NCI-H2196 (cell line): Measurements from ENCODE around the gene SOX12.
"Not testable (repeated sequence)": the region's sequence is repeated elsewhere in the genome, so short reads cannot be mapped to it uniquely, and the experiment has no call there.

Source experiments
- DNase-seq: peaks from one replicate; lab custom pipeline; 2025; ENCODE audit not compliant: unreplicated experiment; lab: John Stamatoyannopoulos, UW

The SOX12 gene

DNA sequence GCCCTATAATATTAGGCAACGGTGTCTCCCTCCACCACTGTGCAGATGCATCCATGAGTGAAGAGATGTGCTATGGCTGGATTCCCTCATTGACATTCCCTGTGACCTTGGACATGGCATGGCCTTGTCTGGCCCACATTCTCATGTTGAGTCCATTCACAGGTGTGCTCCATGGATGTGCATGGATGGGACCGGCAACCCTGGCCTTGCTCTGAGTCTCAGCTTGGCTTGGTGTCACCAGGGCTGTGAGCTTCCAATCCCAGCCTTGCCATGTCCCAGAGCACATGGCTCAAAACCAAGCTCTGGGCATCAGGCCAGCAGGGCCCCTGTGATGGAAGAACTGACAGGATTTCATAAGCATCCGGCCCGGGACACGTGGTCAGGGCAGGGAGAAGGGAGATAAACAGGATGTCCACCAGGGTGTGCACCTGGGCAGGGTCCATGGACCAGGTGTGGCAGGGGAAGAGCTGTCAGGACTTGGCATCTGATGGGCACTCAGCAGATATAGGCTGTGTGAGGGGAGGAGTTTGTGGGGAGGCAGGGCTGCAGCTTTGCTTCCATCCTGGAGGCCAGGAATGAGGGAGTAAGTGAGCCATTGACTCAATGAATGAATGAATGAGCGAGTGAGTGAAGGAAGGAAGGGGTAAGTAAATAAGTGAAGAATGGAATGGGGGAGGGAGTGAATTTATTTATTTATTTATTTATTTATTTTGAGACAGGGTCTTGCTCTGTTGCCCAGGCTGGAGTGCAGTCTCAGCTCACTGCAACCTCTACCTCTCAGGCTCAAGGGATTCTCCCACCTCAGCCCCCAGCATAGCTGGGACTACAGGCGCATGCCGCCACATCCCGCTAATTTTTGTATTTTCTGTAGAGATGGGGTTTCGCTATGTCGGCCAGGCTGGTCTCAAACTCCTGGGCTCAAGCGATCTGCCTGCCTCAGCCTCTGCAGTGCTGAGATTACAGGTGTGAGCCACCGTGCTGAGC, 37.2 kb downstream of the SOX12 start:
- peak; percentile 98 for DNase-seq

DNA sequence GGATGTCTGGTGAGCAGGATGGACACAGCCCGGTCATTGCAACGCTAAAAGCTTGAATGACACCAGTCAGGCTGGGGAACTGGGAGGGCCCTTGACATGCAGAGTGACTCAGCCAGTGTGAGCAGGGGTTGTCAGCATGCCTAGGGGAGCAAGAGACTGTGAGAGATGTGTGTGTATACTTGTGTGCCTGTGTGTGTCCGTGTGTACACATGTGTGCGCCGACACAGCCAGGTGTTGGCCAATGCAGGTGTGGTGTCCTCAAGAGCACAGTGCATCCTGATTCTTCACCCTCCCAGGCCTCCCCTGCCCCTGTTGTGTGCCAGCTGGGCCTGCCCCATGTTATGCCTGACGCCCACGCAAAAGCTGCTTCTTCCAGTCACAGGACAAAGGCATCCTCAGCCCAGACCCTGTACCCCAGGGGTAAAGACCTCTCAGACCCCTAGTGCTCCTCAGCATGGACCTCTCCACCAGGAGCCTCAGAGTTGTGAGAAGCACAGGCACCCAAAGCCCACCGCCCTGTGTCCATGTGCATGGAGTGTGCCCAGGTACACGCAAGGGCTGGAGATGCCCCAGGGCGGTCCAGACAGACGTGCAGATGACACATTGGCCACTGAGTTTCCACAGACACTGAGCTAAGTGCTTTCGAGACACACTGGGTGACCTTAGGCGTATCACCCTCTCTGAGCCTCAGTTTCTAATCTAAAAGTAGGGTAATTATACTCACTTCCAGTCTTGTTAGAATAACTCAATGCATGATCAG, 38.1 kb downstream of the SOX12 start:
- no peak for DNase-seq

DNA sequence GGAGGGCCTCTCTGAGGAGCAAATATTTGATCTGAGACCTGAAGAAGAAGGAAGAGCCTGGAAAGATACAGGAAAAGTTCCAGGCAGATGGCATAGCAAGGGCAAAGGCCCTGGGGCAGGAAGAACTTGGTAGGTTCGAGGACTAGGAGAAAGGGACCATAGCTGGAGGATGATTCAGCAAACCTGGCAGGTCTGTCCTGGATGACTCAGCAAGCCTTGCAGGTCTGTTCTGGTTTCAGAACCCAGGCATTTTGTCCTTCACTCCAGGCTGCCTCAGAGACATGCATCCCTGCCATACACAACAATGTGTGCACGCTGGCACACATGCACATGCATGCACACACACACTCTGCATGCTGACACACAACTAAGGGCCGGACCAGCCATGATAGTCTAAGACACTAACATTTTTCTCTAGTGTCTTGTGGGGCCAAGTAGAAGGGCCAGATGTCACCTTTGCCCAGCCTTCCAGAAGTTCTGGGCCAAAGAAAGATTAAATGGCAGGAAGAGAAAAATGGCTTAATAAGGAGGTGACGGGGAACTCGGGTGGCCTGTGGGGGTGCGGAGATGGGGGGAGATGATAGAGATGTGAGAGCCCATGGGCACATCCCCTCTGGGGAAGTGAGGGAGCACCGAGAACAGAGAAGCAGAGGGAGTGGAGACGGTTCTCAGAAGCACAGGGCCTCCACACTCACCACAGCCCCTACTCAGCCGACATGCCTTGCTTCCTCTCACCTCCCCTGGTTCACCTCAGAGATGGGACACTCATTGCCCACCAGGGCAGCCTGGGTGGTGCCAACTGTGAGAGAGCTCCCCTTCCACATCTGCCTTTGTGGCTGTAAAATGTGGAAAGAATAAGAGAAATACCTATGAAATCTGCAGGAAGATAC, 39.8 kb downstream of the SOX12 start:
- no peak for DNase-seq

DNA sequence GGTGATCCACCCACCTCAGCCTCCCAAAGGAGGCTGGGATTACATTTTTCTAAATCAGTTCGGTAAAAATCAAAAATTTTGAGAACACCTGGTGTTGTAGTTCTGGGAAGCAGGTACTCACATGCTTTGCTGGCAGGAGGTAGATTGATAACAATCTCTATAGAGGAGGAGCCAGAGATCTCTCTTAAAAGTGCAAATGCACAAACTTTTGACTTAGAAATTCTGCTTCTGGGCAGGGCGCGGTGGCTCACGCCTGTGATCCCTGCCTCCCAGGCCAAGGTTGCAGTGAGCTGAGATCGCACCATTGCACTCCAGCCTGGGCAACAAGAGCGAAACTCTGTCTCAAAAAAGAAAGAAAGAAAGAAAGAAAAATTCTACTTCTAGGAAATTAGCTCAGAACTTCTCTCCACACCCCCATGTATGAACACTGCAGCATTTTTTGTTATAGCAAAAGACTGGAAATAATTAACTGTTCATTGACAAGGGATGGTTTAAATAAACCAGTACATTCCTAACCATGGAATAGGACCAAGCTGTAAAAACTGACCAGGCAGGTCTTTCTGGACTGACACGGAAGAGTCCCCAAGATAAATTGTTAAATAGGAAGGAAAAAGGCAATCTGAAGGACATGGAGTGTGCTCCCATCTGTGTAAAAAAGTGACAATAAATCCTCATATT, 40.8 kb downstream of the SOX12 start:
- DNase-seq, result no peak

DNA sequence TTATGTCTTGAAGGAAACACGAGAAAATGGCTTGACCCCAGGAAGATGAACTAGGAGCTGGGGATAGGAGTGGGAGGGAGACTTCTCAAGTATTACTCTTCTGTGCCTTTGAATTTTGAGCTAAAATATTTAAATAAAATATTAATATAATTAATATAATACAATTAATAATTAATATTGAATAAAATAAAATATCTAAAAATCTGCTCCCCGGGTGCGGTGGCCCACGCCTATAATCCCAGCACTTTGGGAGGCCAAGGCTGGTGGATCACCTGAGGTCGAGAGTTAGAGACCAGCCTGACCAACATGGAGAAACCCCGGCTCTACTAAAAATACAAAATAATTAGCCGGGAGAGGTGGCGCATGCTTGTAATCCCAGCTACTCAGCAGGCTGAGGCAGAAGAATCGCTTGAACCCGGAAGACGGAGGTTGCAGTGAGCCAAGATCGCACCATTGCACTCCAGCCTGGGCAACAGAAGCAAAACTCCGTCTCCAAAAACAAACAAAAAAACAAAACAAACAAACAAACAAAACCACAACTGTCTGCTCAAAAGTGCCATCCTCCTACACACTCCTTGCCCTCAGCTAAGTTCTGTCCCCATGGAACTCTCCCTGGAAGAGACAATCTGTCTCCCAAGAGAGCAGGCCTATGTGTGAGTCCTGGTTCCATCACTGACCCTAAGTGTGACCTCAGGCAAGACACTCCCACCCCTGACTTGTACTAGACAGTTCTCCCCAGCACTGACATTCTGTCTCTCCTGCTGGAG, 41.5 kb downstream of the SOX12 start:
- DNase-seq, result no peak

DNA sequence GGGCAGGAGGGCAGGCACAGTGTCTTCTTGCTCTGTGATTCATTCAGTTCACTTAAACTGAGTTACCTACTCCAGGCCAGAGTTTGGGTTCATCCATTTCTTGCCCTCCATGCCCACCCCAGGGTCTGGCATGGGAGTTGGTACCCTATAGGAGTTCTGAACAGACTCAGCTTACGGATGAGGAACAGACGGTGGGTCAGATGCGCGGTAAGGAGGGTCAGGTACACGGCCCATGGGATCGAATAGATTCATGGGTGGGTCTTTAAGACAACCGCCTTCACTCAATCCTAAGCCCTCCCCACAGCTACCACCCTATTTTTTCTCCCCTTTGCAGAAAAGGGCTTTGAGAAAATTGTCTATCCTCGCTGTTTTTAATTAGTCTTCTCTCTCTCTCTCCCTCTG, 42.1 kb downstream of the SOX12 start:
- no peak for DNase-seq

DNA sequence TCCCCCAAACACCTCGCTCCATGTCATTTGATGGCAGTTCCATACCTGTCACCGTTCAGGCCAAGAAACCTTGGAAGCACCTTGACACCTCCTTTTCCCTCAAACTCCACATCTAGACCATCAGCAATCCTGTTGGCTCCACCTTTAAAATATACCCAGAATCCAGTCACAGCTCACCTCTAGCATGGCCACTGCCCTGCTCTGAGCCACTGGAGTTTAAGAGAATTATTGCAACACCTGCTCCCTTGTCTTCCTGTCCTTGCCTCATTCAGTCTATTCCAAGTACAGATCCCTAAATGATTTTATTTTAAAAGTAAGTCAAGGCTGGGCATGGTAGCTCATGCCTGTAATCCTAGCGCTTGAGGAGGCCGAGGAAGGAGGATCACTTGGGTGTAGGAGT, 43.6 kb downstream of the SOX12 start:
- DNase-seq, result no peak

DNA sequence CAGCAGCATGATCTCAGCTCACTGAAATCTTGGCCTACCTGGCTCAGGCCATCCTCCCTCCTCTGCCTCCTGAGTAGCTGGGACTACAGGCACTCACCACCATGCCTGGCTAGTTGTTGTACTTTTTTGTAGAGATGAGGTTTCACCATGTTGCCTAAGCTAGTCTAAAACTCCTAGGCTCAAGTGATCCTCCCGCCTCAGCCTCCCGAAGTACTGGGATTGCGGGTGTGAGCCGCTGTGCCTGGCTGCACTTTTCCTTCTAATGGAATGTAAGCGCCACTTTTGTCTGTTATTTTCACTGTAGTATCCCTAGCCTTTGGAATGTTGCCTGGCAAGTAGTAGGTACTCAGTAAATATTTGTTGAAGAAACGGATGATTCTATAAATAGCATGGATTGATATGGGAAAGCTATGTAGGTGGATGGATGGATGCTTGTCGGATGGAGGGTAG, 44.8 kb downstream of the SOX12 start:
- DNase-seq, result no peak

DNA sequence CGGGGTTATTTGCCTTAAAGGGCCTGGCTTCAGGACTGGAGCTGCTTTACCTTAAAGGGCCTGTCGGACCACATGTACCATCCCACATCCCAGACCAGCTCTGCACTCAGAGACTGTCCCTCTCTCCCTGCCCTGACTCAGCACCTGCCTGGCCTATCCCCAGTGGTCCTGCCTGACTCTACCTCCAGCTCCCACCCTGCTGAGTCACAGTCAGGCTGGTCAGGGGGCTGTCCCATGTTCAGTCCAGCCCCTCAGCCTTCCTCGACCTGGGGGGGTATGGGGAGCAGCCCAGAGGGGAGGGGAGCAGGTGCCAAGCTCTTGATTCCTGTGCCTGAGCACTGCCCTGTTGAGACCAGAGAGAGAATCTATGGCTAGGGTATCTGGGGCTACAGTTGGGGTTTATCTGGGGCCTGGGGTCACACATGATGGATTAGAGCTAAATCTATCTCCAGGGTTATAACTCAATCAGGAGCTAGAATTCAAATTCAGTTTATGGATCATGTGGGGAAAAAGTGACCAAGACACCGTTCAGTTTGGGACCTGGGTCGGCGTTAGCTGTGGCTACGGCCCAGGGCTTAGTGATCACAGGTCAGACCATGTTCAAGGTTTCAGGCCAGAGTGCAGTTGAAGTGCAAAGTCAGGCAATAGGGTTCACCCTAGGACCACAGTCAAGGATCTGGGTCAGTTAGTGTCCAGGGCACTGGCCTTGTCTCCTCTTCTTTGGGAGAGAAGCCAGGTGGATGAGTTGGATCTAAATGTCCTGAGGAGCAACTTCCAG, 45.8 kb downstream of the SOX12 start:
- DNase-seq, result no peak

DNA sequence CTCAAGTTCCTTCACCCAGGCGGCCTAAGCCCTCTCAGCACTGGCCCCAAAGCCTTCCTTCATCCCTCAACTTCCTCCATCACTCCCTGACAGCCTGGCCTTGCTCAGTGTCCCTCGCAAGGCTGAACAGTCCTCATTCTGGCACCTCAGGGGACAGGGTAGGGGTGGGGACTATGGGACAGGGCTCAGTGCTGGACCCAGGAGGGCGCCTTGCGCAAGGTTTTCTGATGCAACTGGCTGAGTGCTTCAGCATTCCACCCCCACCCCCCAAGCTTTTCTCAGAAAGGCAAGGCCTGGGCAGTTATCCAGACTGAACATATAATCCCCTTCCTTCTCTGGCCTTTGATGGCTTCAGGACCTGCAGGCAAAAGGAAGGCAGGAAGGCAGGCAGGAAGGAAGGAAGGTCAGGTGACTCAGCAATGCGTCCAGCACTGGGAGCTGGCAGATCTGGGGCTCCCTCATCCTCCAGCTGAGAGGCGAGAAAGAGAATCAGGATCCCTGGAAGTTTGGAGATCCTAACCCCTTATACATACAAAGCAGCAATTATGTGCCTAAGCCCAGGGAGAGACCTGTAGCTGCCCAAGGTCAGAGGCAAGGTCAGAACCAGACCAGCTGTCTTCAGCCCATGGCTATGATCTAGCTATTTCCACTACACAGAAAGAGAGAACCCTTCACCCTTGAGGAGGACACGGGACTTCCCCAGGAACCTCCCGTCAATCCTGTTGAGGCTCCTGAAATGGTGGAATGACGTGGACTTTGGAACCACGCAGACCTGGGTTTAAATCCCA, 46.6 kb downstream of the SOX12 start:
- peak; percentile 85 for DNase-seq

DNA sequence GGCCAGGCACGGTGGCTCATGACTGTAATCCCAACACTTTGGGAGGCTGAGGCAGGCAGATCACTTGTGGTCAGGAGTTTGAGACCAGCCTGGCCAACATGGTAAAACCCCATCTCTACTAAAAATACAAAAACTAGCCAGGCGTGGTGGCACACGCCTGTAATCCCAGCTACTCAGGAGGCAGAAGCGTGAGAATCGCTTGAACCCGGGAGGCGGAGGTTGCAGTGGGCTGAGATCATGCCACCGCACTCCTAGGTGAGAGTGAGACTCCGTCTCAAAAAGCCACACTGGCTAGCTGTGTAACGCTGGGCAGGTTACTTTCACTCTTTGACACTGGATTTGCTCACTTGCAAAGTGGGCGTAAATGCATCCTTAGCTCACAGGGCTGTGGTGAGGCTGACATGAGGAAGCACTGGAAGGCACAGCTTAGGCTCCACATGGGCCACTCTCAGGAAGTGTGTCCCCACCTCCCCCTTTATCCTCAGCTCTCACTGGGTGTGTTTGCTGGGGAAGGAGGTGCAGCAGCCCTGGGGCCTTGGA, 47.3 kb downstream of the SOX12 start:
- DNase-seq, result not testable (repeated sequence)

DNA sequence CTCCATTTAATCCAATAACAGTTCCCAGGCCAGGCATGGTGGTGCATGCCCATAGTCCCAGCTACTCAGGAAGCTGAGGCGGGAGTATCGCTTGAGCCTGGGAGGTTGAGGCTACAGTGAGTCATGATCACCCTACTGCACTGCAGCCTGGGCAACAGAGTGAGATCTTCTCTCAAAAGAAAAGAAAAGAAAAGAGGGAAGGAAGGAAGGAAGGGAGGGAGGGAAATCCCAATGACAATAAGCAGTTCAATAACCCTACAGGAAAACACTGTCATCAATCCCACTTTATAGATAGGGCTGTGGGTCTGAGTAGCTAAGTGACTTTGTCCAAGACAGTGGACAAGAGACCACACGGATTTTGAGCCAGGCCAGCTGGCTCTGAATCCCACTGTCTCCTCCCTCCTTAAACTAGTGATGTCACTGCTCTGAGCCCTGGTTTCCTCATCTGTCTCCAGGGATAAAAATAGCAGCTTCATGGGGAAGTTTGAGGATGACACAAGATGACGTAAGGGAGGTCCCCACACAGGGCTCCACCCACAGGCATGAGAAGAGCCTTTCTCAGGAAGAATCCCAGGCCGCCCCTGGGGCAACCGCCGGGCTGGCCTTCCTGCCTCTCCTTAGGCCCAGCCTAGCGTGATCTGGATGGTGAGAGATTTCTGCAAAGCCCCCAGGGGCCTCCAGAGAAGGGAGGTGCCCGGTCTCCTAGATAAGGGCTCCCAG, 48.0 kb downstream of the SOX12 start:
- no peak for DNase-seq

DNA sequence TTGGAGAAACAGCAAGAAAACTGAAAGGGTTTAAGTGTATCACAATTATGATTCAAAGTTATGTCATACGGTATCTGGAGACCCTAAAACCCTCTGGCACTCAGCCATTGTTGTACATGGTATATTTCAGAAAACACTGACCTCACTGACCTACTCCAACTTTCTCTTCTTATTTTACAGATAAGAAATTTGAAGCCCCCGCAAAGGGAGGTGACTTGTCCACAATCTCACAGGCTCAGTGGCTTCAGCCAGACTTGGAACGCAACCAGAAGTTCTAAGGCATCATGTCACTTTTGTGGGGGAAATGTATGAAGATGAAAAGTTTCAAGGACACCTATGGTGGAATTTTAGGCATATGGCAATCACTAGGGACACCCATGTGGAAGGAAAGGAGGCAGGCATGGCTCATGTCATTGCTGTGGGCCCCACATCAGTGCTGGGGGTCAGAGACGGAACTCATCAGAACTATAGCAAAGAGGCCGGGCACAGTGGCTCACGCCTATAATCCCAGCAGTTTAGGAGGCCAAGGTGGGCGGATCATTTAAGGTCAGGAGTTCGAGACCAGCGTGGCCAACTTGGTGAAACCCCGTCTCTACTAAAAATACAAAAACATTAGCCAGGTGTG, 50.0 kb downstream of the SOX12 start:
- DNase-seq, result no peak

DNA sequence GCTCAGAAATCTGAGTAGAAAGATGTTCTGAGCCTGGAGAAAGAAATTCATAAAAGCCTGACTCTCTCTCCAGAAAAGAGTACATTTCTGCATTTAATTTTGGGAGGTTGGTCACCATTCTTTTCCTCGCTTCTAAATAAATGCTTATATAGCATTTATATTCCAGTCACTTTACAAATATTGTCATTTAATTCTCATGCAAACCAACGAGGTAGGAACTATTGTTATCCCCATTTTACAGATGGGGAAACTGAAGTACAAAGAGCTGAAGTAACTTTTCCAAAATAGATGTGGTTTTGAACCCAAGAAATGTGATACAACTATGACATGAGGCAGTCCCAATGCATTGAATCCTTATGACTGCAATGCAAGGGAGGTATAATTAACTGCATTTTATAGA, 50.7 kb downstream of the SOX12 start:
- DNase-seq, result no peak

DNA sequence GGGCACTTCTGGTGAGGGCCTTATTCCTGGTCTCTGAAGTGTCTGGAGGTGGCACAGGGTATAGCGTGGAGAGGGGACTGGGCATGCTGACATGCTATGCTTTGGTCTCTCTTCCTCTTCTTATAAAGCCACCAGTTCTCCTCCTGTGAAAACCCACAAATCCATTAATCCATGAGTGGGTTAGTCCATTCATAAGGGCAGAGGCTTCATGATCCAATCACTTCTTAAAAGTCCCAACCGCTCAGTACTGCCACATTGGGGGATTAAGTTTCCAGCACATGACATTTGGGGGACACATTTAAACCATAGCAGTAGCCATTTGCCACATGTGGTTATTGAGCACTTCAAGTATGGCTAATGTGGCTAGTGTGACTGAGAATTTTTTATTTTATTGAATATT, 51.4 kb downstream of the SOX12 start:
- no peak for DNase-seq

DNA sequence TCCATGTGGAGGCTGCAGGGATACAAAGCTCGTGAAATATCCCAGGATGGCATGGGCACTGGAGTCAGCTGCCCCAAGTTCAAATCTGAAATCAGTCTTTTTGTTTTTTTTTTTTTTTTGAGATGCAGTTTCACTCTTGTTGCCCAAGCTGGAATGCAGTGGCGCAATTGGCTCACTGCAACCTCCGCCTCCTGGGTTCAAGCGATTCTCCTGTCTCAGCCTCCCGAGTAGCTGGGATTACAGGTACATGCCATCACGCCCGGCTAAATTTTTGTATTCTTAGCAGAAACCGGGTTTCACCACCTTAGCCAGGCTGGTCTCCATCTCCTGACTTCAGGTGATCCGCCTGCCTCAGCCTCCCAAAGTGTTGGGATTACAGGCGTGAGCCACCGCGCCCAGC, 52.2 kb downstream of the SOX12 start:
- DNase-seq, result not testable (repeated sequence)

DNA sequence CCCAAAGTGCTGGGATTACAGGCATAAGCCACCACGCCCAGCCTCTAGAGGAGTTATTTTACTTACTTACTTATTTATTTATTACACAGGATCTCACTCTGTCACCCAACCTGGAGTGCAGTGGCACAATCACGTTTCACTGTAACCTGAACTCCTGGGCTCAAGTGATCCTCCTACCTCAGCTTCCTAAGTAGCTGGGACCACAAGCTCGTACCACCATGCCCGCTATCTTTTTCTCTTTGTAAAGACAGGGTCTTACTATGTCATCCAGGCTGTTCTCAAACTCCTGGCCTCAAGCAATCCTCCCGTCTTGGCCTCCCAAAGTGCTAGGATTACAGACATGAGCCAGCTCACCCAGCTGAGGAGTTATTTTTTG, 53.6 kb downstream of the SOX12 start:
- DNase-seq, result no peak
